ENCODE measurements around the gene DIAPH2.

- TF ChIP-seq CTCF (conservative IDR thresholded peaks at IDR 0.05; ENCODE audit: low read depth in 2 of 2) = no peak
- no peak for TF ChIP-seq EZH2phosphoT487 (IDR thresholded peaks at IDR 0.05; ENCODE audit: unreplicated experiment)
Observed at GRCh38 chrX:96884027-96884426, 199.4 kb downstream of the DIAPH2 start.

All from GM23338 (cell line).